NCI-H146 (cell line): ENCODE results near the gene CLMN.

Experiments
- DNase-seq: peaks from one replicate; lab custom pipeline; 2025; lab: John Stamatoyannopoulos, UW

Gene CLMN

DNA sequence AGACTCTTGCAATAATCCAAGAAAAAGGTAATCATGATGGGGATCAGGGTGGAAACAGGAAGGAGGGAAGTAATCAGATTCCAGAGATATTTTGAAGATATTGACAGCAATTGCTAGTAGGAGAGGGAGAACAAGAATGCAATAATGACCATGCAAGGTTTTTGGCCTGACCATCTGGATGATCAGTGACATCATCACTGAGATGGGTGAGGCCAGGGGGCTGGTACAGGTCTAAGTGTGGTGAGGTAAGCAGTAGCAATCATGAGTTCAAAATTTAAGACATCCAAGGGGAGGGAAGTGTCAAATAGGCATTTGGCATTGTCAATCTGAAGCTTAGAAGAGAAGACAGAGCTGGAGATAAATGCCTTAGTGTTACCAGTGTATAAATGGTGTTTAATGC lies 24.8 kb upstream of the CLMN start:
- no peak for DNase-seq

DNA sequence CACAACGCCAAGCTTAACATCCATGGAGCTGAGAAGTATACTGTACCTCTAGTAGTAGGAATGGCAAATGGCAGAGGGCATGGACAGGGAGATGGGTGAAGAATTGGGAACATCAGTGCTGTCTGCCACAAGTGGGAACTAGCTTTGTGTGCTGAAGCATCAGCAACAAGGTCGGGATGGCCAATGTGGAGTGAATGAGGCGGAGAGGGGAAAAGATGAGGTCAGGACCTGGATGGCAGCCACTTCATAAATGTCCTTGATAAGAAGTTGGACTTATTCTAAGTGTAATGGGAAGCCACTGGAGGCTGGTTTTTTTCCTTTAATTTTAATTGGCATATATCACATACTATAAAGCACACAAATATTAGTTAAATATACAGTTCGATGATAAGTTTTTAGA lies 21.9 kb upstream of the CLMN start:
- no peak for DNase-seq

DNA sequence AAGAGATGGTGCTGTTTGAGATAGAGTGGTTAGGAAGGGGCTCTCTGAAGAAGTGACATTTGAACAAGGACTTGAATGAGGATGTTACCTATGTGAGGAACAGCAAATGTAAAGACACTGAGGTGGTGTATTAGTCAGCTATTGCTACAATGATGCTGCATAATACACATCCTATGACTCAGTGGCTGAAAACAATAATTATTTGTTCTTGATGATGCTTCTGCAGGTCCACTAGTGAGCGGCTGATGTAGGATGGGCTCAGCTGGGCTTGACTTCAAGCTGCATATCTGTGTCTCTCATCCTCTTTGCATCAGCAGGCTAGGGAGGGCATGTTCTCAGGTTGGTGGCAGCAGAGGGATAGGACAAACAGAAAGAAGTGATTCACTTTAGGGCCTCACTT lies 21.4 kb upstream of the CLMN start:
- no peak for DNase-seq

GRCh38 chr14:95340201-95340697 lies 20.5 kb upstream of the CLMN start:
- no peak for DNase-seq

- DNase-seq: no peak
These were observed 19.7 kb upstream of the CLMN start for GRCh38 chr14:95339301-95339865.

- no peak for DNase-seq
These were observed 18.7 kb upstream of the CLMN start for GRCh38 chr14:95338436-95338835.

DNA sequence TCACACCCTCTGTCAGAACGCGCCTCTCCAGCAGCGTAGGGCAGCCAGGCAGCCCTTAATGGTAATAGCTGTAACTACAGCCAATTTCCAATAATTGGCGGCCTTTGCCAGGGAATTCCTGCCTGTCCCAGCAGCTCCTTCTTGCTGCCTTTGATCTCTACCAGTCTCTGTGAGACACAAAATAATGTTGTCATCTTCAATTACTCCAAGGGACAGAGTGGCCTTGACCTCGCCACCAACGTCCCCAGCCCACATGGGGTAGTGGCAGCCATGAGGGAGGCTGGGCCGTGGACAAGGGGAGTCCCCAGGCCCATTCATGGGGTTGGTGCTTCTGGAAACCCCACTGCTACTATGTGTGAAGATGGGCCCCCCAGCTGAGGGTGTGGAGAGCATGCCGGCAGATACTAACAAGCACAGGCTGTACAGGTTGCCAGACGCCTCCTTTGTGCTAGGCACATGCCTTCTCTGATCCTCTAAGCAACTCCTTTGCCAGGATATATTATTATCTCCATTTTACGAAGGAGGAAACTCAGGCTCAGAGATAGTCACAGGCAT lies 17.4 kb upstream of the CLMN start:
- DNase-seq: no peak

GRCh38 chr14:95336192-95336760 lies 16.6 kb upstream of the CLMN start:
- DNase-seq: no peak

DNA sequence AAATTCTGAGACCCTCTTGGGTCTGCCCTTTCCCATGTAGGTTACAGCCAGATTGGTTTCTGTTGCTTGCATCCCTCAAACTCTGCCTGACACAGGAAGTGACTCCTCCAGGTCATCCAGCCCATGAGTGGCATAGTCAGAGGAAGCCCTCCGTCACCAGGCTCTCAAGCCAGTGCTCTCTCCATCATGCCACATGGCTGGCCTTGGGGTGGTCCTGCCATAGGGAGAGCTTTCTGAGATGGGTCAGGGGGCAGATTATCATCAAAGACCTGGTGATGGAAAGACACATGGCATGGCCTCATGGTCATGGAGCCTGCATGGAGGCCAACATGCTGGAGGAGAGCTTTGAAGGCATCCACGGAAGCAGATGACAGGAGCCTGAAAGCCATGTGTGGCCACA lies 15.4 kb upstream of the CLMN start:
- no peak for DNase-seq

- no peak for DNase-seq
These were observed 14.3 kb upstream of the CLMN start for GRCh38 chr14:95334044-95334443.

DNA sequence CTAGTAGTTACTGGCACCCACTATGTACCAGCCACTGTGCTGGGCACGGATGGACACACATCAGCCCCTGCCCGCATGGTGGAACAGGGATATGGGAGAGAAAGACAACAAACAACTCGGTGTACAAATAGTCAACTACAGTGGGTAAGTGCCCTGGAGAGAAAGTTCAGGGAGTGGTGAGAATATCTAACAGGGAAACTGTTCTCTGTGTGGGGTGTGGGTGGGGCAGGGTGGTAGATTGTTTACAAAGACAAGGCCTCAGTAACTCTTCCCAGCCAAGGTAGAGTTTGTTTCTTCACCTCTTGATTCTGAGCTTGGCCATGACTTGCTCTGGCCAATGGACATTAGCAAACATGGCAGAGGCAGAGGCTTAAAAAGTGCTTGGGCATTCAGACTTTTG lies 12.9 kb upstream of the CLMN start:
- DNase-seq: no peak

DNA sequence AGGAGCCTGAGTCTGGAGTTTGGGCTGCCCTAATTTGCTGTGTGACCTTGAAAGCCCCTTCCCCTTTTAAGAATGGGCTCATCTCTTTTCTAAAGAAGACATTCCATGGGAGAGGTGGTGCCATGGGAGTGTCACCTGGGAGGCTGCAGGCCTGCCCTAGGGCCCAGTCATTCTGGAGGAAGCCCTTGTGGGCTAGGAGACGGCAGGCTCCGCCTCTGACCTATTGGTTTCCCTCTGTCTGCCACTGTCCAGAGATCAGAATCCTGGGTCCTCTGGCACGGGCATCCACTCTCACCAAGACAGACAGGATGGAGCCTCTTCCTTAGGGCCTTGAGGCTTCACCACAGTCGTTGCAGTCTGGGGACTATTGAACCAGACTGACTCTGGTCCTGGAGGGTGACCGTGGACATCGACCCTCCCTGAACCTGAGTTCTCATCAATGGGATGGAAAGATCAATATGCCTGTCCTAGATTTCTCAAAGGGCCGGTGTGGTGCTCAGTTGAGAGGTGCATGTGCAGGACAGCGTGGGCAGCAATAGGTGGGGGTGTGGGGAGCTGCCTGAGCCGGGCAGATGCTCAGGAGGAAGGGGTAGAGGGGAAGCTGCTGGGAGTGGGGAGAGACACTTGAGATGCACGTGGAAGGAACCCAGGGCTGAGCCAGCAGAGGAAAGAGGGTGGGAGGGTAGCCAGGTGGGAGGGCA lies 12.2 kb upstream of the CLMN start:
- DNase-seq: no peak

GRCh38 chr14:95330591-95331370 lies 11.1 kb upstream of the CLMN start:
- DNase-seq: no peak

DNA sequence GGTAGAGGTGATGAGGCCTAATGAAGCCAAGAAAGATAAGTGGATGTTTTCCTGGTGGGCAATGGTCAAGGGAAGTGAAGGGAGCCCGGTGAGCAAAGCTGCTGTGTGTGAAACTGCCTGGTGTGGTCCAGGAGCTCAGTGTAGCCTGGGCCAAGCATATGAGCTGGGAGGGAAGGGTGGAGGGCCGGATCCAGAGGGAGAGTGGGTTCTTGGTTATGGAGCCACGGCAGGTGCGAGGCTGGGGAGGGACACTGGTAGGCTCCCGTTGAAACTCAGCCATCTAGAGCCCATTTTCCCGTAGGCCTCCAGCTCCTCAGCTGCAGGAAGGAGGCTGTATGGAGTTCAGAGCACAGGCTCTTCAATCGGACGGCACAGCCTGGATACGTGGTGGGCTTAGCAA lies 10.2 kb upstream of the CLMN start:
- no peak for DNase-seq

DNA sequence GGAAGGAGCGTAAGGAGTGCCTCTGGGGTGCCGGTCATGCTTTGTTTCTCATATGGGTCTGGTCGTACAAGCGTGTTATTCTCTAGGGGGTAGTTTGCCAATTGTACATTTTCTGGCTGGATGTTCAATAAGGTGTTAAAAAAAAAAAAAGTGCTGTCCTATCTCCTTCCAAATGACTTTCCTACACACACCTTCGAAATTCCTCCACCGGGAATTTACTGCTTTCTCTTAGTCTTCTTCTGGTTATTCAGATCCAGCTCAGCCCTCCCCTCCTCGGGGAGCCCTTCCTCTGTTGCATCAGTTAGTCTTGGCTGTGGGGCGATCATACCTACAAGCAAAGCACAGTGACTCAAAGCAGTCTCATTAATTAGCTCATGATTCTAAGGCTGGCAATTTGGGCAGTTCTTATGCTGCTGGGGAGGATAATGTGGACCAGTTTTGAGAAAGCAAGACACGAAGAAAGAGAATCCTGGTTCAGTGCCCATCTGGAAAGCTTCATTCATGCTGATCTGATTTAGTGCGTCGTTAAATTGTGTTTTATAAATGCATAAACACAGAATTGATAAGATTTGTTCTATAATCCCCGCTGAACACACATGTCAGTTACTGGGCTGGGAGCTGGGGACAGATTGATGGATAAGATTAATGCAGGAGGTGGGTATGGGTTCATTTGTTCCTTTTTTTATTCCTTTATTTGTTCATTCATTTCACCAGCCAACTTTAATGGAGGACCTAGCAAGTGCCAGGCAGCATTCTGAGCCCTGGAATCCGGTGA lies 9.2 kb upstream of the CLMN start:
- DNase-seq: no peak

- DNase-seq: no peak
These were observed 8.1 kb upstream of the CLMN start for GRCh38 chr14:95327558-95328374.

DNA sequence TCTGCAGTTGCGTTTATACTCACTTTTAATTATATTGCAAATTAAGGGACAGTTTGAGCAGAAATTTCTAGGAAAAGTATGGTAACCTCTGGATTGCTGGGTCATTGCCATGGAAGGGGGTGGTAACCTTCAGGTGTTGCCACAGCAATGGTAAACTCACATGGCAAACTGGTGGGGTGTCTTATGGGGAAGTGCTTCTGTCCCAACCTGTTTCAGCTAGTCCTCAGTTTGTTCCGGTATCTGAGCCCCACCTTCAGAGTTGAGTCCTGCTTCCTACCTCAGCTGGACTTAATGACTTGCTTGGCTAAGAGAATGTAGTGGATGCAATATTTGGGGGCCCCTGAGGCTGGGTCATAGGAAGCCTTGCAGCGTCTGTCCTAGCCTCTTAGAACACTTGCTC lies 7.3 kb upstream of the CLMN start:
- no peak for DNase-seq

DNA sequence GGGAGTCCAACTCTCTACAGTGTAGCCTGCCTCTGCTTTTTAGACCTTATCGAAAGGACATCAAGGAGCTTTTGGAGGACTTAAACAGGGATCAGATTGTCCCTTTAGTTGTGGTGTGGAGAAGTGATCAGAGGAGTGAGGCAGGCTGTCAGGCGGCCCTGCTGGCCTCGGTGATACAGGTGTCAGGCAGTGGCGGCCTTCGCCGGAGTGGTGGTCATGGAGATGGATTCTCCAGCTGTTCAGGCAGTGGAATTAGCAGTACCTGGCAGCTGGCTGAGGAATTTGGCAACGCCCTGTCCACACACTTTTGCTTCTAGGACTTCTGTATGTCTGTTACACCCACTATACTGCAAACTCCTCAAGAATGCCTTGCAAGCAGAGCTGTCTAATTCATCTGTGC lies 4.2 kb upstream of the CLMN start:
- no peak for DNase-seq

- no peak for DNase-seq
These were observed 3.7 kb upstream of the CLMN start for GRCh38 chr14:95323361-95323760.

DNA sequence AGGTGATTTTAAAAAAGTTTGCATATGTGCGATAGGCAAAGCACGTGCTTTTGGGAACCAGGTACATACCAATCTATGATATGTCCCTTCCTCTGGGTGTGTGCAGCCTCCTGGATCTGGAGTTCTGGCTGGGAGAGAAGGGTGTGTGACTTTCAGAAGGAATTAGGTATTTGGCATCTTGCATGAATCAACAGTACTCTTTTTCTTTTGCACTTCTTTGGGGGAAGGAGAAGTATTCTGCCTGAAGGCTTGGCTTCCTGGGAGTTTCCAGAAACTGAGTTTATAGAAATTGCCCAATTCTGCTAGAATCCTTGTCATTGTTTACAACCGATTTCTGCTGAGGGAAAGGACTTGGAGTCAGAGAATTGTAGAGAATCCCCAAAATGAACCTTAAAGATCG lies 2.9 kb upstream of the CLMN start:
- DNase-seq: no peak
